Lung (tissue), 12 donors: ENCODE data around the gene HTD2. TPM values are rescaled to one million over a fixed set of nuclear protein-coding genes. Genes with fewer than 3 reads are reported as not detected.
"Not testable (repeated sequence)": the region's sequence is repeated elsewhere in the genome, so short reads cannot be mapped to it uniquely, and the experiment has no call there.

Source experiments
- ATAC-seq: fragments of 200-7000 bp; cut with Tn5 transposase; one replicate; pipeline ENCODE4 v1.9.1; 2020; ENCODE audit warnings: moderate number of reproducible peaks; ENCODE audit not compliant: insufficient read depth, low FRiP score
- DNase-seq, 3 donors: peaks; one replicate each; pipeline ENCODE4 v3.0.0-alpha.2; 2013 to 2017
- H3K27ac ChIP-seq, 2 donors: one replicate each; pipeline ENCODE4 v1.5.1; 2013; ENCODE audit warnings: mild to moderate bottlenecking in 2 of 2, moderate library complexity in 2 of 2, control low read depth in 1 of 2, inconsistent platforms in 1 of 2, low read depth in 1 of 2, low read length in 1 of 2
- H3K27me3 ChIP-seq, 3 donors: one replicate each; pipeline ENCODE4 v1.5.1; 2013; ENCODE audit warnings: low read length in 2 of 3; ENCODE audit not compliant: control insufficient read depth in 3 of 3, insufficient read depth in 3 of 3
- H3K36me3 ChIP-seq, 4 donors: one replicate each; pipeline ENCODE4 v1.5.1; 2013; ENCODE audit warnings: low read length in 4 of 4, mild to moderate bottlenecking in 1 of 4, moderate library complexity in 1 of 4; ENCODE audit not compliant: control insufficient read depth in 4 of 4, insufficient read depth in 4 of 4
- H3K4me1 ChIP-seq, 5 donors: one replicate each; pipeline ENCODE4 v1.5.1; 2013; ENCODE audit warnings: low read length in 5 of 5, mild to moderate bottlenecking in 2 of 5, moderate library complexity in 1 of 5; ENCODE audit not compliant: control insufficient read depth in 5 of 5, insufficient read depth in 5 of 5
- H3K4me3 ChIP-seq: one replicate; pipeline ENCODE4 v1.5.1; 2013; ENCODE audit warnings: mild to moderate bottlenecking, control low read depth, moderate library complexity
- H3K9ac ChIP-seq, 2 donors: one replicate each; pipeline ENCODE4 v1.5.1; 2013; ENCODE audit warnings: low read length in 2 of 2, control low read depth in 1 of 2; ENCODE audit not compliant: insufficient read depth in 1 of 2
- H3K9me3 ChIP-seq, 4 donors: one replicate each; pipeline ENCODE4 v1.5.1; 2013; ENCODE audit warnings: low read length in 3 of 4, mild to moderate bottlenecking in 1 of 4, moderate library complexity in 1 of 4; ENCODE audit not compliant: control insufficient read depth in 4 of 4, insufficient read depth in 3 of 4
- WGBS, 2 donors: extraction: QIAGEN DNeasy Blood & Tissue Kit; methylation state at CpG; one replicate each; pipeline ENCODE4 v1.1.7; 2013; 5-methylcytosine and 5-hydroxymethylcytosine counted together
- polyA plus RNA-seq, 2 donors: library from polyadenylated mRNA; stranded (reverse); fragments of 200-250 nt; gene quantifications; one replicate each; pipeline ENCODE4 v1.2.1, GENCODE V29; 2013
- total RNA-seq, 2 donors: library from RNA; depleted of rRNA in 1 of 2; stranded (reverse); fragments of >200 nt in 1 of 2; gene quantifications; one replicate each; pipeline ENCODE4 v1.2.1, GENCODE V29; 2014 to 2021
- TF ChIP-seq, protein P1 (sequence below): IDR thresholded peaks from 2 replicates; pipeline ENCODE4 v1.5.1; 2012; ENCODE audit warnings: mild to moderate bottlenecking; ENCODE audit errors: control extremely low read depth, extremely low read depth
- donor health status: control.
- donor health status: control.
- donor health status: Bipolar disorder and iron deficiency.
- donor health status: healthy.
- donor health status: DM: yes; HTN: yes; CAD: no.

The HTD2 gene
- total and polyA plus RNA-seq, 4 donors, result 2.5 to 12.1 (median 6.6) TPM

DNA sequence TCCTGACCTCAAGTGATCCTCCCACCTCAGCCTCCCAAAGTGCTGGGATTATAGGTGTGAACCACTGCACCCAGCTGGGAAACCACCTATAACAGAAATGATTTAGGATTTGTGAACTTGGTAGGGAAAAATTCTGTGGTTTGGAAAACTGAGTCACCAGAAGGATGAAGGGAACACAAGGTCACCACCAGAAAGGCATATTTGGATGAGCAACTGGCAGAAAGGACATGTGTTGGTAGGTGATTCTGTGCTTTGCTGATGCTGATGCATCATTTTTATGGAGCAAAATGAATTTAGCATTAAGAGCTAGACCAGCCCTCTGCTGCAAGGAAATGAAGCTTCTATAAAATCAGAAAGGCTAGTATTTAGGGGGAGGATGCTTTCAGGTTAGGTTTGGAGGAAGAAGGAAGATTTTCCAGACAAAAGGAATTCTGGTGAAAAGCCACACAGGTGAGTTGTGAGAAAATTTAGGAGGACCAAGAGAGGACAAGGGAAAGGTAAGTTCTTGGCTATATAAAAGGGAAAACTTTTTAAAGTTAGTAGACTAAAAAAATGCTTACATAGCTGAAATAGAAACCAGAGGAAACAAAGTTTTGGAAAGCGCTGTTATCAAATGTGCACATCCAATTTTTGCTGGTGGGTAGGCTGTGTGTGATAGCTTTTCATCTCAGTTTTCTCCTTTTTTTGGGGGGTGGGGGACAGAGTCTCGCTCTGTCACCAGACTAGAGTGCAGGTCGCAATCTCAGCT lies 30.0 kb downstream of the HTD2 start:
- WGBS, 2 donors, result 97 to 100% methylated on average over 3 of the region's 3 CpGs
- Histone ChIP-seq H3K27me3 (no peaks in the 10 kb centered on the region), H3K4me3 (no peak overlapping the region), H3K4me1 (peaks cover 0 to 26% (median 7%) of the 10 kb centered on the region in 5 donors), H3K9me3 (no peaks in the 10 kb centered on the region), H3K9ac (no peak overlapping the region), H3K27ac (no peak overlapping the region), H3K36me3 (peaks cover 0 to 5% (median 0%) of the 10 kb centered on the region in 4 donors)
- TF ChIP-seq, protein P1, sequence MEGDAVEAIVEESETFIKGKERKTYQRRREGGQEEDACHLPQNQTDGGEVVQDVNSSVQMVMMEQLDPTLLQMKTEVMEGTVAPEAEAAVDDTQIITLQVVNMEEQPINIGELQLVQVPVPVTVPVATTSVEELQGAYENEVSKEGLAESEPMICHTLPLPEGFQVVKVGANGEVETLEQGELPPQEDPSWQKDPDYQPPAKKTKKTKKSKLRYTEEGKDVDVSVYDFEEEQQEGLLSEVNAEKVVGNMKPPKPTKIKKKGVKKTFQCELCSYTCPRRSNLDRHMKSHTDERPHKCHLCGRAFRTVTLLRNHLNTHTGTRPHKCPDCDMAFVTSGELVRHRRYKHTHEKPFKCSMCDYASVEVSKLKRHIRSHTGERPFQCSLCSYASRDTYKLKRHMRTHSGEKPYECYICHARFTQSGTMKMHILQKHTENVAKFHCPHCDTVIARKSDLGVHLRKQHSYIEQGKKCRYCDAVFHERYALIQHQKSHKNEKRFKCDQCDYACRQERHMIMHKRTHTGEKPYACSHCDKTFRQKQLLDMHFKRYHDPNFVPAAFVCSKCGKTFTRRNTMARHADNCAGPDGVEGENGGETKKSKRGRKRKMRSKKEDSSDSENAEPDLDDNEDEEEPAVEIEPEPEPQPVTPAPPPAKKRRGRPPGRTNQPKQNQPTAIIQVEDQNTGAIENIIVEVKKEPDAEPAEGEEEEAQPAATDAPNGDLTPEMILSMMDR, result no peak
- no peak for ATAC-seq
- no peak for DNase-seq

DNA sequence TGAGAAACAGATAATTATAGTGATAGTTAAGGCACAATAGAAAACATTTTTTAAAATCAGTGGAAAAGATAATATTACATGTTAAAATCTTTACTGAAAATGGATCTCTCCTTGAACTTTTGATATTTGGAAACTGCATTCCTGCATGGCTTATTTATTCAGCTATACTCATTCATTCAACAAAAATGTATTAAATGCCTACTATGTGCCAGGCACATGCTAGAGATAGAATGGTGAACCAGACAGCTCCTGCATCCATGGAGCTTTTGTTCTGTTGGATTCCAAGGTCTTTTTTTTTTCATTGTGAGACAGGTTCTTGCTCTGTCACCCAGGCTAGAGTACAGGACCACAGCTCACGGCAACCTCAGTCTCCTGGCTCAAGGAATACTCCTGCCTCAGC lies 30.9 kb downstream of the HTD2 start:
- no peak overlapping the region for H3K27ac ChIP-seq
- TF ChIP-seq, protein P1, result no peak
- ATAC-seq, result no peak

GRCh38 chr3:58339146-58339545 lies 32.8 kb downstream of the HTD2 start:
- not testable (repeated sequence) for DNase-seq, H3K4me3 ChIP-seq, H3K9me3 ChIP-seq, H3K9ac ChIP-seq, H3K27ac ChIP-seq, H3K36me3 ChIP-seq, ATAC-seq, H3K27me3 ChIP-seq
- H3K4me1 ChIP-seq, result peaks cover 0 to 15% (median 6%) of the 10 kb centered on the region in 5 donors
- 88 to 89% methylated on average over 12 of the region's 12 CpGs for WGBS, 2 donors

More for the DNA sequence above, 30.9 kb downstream of the HTD2 start:
- no peaks in the 10 kb centered on the region for H3K9me3 ChIP-seq
- no peaks in the 10 kb centered on the region for H3K27me3 ChIP-seq
- H3K9ac ChIP-seq, result no peak overlapping the region
- 89 to 98% methylated on average over 1 of the region's 1 CpG for WGBS, 2 donors
- peaks cover 0 to 5% (median 0%) of the 10 kb centered on the region in 4 donors for H3K36me3 ChIP-seq
- peaks cover 0 to 26% (median 7%) of the 10 kb centered on the region in 5 donors for H3K4me1 ChIP-seq
- DNase-seq, result no peak
- no peak overlapping the region for H3K4me3 ChIP-seq

- no peaks in the 10 kb centered on the region for H3K27me3 ChIP-seq
- TF ChIP-seq, protein P1, result no peak
- 93 to 96% methylated on average over 3 of the region's 3 CpGs for WGBS, 2 donors
- H3K27ac ChIP-seq, result no peak overlapping the region
- peaks cover 0 to 5% (median 0%) of the 10 kb centered on the region in 4 donors for H3K36me3 ChIP-seq
- H3K4me1 ChIP-seq, result peaks cover 0 to 3% (median 0%) of the 10 kb centered on the region in 5 donors
- DNase-seq (no peak), ATAC-seq (no peak)
- H3K4me3 ChIP-seq, result no peak overlapping the region
- no peaks in the 10 kb centered on the region for H3K9me3 ChIP-seq
- no peak overlapping the region for H3K9ac ChIP-seq
Observed at GRCh38 chr3:58340594-58341244, 34.4 kb downstream of the HTD2 start.
